ENCODE data around the gene LRBA. TPM values are rescaled to one million over a fixed set of nuclear protein-coding genes. Genes with fewer than 3 reads are reported as not detected.
"Not testable (repeated sequence)": the region's sequence is repeated elsewhere in the genome, so short reads cannot be mapped to it uniquely, and the experiment has no call there.

Gene LRBA
- total RNA-seq, 1 donor from 2014 or later, result 70.5 TPM

DNA sequence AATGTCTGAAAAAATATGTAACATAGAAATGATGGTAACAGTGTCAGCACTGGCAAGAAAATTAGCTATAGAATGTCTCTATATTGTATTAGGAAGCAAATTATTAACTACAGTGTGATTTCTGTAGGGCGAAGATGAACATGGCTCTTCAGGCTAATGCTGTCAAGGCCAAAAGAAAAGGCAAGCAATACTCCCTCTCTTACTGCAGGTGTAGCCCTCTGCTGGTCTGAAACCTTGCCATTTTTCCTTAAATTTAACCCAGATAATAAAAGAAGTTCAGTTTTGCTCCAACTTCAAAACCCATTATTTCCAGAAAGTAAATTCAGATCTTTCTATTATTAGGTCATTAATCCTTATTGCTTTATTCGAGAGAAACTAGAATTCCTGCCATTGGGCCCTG, 215.9 kb downstream of the LRBA start:
- no peak for DNase-seq

DNA sequence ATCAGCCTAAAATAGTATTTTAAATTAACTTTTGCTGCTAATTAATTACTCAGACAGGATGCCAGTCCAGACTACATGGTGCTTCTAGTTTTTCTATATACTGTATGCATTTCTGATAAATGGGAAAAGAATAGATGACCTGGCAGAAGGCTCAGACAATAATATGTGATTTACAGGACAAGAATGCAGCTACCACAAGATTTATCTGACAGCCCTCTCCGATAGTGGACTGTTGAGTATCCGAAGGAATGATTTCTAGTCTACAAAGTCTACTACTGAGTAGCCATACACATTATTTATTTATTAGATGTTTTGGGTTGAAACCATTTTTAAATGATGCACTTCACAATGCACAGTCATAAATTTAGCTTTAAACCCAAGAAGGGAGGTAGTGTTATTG, 220.4 kb downstream of the LRBA start:
- no peak for DNase-seq

DNA sequence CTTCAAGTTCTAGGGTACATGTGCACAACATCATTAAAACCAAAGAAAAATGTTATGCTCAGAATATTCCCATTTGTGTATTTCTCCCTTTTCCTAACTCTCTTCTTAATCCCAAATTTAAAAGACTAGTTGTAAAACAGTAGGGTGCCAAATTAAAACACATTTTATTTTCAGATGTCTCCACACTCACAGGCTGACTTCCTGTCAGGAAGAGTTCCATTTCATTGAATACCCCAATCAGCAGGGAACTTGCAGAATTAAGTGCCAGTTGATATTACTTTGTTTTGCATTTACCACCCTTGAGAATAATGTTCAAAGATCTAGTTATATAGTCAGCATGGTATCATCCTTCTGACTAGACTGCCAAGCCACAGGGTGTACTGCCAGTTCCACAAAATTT, 225.2 kb downstream of the LRBA start:
- DNase-seq, result no peak

DNA sequence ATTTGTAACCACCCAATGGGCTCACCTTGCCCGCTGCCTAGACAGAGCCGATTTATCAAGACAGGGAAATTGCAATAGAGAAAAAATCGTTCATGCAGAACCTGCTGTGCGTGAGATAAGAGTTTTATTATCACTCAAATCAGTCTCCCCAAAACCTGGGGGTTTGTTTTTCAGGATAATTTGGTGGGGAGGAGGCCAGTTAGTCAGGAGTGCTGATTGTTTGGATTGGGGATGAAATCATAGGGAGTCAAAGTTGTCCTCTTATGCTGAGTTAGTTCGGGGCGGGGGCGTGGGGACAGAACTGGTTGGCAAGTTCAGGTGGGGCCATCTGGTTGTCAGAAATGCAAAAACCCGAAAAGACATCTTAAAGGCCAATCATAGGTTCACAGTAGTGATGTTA, 230.1 kb downstream of the LRBA start:
- no peak for DNase-seq

DNA sequence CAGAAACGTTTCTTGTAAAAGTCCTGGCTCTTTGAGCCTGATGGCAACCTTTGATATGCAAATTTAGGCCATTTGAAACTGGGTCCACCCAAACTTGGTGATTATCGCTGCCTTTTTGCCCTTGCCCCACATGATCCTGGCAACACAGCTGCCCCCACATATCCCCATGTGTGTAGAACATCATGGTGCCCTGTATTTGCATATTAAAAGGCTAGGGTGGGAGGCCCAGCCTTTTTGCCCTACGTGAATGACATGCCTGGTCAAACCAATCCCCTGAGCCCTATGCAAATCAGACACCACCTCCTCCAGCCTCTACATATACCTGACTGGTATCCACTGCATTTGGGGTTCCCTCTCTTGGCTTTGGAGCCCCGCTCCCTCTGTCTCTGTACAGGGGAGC, 230.8 kb downstream of the LRBA start:
- DNase-seq, result no peak

DNA sequence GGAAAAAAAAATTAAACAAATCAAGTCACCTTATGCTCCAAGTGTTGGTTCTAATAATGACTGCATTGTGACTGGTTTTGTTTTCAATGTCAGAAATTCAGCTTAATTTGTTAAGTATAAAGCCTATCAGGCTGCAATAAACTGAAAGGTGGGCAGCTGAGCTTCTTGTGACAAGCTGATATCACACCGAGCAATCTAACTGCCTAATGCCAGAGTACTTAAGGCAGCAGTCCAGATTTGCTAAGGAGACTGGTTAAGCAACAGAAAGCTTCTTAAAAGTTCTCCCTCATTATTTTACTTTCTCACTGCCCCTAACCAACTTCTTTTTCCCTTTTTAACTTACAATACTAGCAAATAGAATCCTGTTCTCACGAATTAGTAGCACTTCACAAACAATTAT, 232.2 kb downstream of the LRBA start:
- no peak for DNase-seq

DNA sequence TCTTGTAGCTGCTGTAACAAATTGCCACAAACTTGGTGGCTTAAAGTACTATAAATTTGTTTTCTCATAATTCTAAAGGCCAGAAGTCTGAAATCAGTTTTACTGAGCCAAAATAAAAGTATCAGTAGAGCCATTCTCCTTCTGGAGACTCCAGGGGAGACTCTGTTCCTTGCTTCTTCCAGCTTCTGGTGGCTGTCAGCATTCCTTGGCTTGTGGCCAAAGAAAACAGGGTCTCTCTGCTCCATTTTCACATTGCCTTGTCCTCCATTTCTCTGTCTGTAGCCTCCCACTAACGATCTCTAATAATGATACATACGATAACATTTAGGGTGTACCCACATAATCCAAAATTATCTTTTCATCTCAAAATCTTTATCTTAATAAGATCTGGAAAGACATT, 232.8 kb downstream of the LRBA start:
- DNase-seq, result no peak

DNA sequence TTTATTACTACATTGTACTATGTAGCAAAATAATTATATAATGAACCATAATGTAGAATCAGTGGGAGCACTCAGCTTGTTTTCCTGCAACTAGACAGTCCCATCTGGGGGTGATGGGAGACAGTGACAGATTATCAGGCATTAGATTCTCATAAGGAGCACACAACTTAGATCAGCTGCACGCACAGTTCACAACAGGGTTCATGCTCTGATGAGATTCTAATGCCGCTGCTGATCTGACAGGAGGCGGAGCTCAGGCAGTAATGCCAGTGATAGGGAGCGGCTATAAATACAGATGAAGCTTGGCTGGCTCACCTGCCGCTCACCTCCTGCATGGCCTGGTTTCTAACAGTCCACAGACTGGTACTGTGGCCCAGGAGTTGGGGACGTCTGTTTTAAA, 233.9 kb downstream of the LRBA start:
- DNase-seq, result no peak

DNA sequence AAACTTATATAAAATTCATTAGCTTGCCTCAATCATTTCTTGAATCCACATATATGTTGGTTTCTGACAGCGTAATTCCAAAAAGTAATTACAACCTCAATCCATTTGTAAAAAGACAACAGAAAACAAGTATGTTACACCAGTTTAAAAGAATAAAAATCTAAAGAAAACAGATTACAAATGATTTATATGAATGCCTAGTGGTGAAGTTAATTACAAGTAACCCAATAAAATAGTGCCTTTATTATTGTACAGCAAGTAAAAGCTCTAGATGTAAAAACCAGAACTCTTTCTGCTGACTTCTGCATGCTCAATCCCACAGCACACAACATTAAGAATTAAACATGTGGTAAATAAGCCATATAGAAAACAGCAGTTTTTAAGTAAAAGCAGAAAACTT, 235.4 kb downstream of the LRBA start:
- DNase-seq, result no peak

DNA sequence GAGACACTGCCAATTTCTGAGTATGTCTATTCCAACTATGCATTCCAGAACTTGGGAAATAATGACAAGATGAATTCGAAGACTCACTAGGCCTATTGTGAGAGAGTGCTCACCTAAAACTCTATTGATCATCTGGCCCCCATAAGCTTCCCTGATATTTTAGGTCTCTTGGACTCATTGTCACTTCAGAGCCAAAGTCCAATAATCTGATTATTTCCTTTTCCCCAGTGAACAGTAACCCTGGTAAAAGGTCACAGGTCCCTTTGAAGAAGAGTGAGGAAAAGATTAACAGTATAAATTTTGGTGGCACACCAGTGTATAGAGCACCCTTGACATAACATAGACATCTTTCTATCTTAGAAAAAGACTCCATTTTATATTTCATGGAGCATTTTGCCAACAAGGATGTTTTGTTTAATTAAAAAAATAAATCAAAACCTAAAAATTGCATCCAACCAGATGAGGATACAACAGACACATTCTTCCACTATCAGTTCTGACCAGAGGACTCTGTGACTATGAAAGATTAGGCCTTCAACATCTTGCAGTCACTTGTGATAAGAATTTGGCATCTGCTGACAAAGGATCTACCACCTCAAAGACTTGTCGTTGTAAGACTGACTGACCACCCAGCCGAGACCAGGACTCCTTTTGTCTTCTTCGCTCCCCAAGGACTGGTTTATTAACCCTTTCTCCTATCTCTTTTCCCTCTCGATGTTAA, 241.2 kb downstream of the LRBA start:
- no peak for DNase-seq

DNA sequence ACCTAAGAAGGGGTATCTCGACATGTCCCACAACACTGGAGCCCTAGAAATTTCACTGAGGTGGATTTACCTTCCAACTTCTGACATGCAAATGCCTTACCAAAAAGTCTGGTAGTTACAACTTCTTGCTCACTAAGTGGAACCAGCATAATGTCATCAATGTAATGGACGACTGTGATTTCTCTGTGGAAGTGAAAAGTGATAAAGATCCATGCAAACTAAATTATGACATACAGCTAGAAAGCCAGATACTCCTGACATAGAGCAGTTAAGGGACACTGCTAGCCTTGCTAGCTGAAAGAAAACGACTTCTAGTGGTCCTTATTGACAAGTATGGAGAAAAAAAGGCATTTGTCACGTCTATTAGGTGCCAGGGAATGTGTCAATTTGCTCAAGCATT, 242.1 kb downstream of the LRBA start:
- no peak for DNase-seq

DNA sequence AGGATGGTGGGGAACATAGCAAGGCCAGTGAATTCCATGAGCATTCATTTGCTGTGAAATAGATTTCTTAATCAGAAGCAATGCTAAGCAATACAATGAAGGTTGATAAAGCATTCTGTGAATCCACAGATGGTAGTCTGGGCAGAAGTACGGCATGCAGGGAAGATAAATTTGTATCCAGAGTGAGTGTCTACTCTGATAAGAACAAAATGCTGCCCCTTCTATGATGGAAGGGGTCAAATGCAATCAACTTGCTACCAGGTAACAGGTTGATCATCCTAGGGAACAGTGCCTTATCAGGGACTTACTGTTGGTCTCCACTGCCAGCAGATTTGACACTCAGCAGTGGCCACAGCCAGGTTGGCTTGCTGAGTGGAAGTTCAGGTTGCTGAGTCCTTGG, 243.7 kb downstream of the LRBA start:
- no peak for DNase-seq

DNA sequence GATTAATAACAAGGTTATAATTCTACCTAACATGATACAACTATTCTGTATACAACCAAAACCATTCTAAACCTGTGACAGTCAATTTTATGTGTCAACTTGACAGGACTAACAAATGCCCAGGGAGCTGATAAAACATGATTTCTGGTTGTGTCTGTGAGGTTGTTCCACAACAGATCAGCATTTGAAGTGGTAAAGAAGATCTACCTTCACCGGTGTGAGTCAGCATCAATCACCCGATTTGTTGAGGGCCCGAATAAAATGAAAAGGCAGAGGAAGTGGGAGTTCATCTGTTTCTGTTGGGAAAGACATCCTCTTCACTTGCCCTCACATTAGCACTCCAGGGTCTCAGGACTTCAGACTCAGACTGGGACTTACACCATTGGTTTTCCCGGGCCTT, 245.2 kb downstream of the LRBA start:
- DNase-seq, result no peak

DNA sequence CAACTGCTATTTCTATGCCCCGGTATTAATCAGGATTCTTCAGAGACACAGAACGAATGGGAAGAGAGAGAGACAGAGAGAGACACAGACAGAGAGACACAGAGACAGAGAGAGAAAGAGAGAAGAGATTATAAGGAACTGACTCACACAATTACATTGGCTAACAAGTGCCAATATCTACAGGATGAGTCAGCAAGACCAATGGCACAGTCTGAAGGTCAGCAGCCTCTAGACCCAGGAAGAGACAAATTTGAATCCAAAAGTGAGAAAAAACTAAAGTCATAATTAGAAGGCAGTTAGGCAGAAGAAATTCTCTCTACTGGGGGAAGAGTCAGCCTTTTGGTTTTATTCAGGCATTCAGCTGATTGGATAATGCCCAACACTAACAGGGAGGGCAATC, 245.8 kb downstream of the LRBA start:
- no peak for DNase-seq

DNA sequence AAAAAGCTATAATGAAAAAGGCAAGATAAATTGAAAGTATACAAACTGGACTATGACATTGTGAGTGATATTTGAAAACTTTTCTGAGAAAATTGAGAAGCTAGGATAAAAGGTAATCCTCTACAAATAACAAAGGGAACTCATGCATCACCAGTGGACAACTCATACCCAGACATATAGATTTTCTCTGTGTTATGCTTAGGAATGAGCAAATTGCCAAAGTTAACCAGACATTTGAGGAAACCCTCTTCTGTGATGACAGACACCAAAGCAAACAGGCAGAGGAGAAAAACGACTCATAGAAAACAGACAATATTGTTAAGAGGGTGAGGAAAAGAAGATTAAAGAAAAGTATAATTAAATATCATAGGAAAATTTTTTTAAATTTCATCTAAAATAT, 246.6 kb downstream of the LRBA start:
- no peak for DNase-seq

DNA sequence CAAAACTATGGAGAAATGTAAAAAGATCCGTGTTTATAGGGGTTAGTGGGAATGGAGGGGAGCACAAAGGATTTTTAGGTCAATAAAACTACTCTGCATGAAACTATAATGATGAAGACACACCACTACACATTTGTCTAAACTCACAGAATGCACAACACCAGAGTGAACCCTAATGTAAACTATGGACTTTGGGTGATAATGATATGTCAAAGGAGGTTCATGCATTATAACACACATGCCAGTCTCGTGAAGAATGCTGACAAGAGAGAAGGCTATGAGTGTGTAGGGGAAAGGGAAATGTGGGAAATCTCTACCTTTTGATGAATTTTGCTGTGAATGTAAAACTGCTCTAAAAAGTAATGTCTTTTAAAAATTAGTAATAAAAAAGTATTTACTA, 249.9 kb downstream of the LRBA start:
- no peak for DNase-seq

DNA sequence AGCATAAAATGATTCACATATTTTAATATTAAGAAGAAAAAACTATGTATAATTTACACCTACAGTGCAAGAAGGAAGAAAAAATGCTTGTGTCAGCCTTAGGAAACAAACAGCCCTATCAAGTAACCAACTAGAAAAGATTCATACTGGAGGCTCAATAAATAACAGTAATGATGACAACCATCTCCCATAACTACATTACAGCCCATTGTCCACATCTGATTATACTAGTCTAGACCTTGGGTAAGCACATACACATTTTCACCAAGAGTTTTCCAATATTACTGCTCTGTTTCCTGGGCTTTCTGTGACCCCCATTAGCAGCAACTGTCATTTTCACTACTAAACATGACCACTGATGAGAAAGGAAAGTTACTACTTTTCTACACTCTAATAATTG, 263.4 kb downstream of the LRBA start:
- no peak for DNase-seq

DNA sequence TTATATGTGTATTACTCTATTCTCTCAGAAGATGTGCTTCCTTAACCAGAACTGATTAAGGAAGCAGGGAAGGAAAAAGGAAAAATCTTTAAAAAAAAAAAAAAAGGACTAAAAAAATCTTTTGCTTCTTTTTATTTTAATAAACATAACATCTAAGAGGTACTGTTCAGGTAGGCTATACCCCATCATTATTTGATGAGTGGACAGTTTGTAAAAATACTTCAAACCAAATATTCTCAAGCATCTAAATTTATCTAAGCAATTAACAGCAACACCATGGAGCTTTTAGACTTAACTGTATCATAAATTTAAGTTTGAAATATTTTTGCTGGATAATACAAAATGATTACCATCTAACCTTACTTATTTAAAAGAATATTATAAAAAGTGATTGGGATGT, 264.3 kb downstream of the LRBA start:
- no peak for DNase-seq

DNA sequence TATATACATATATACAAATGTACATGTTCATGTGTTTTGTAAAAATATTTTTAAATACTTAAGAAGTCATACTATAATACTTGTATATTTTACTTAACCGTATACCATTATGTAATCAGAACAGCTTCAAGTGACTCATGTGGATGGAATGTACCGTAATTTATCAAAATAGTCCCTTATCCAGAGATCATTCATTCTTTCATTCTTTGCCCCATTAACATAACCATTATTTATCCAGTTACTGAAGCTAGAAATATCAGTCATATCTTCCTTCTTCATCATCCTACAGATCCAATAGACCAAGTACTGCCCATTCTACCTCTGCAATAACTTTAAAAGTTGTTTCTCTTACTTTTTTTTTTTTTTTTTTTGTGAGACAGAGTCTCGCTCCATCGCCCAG, 268.9 kb downstream of the LRBA start:
- no peak for DNase-seq

DNA sequence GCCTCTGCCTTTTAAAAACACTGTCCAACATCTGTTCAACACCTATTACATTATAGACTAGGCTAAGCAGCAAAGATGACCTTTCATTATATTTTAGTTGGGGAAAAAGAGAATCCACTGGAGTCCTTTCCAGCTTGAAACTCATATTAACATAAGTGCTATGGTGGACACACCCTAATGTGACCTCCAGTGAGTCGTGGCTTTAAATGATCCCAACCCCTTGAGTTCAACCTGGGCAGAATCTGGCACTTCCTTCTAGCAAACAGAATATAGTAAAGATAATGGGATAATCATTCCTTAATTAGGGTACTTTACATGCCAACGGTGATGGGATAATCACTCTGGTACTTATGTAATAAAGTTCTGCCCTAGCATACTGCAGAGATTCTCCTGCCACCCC, 270.5 kb downstream of the LRBA start:
- DNase-seq, result no peak

DNA sequence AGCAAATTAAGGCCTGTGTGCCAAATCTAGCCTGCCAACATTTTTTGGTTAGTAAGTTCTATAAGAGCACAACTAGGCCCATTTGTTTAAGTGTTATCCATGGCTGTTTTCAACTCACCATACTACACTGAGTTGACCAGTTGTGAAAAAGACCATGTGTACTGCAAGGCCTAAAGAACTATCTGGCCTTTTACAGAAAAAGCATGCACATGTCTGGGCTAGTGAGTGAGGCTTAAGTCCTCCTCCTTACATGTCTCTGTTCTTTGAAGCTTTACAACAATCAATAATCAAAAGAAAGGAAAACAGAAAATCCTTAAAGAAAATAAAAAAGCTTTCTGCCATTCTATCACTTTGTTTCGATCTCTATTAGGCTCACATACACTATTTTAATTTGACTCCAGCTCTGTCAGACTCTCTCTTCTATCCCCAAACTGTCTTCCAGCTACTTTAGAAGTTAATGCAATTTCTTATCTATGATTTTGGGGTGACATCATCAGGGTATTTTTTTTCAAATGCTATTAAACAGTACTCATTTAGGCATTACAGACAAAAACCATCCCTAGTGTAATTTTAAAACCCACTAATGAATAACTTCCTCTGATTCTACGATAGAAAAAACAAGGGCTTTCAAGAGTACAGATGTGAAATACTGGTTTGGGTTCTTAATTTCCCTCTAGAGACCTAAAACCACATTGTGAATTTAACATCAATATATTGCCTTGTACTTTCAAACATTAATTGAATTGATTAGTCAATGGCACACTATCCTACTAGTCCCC, 271.3 kb downstream of the LRBA start:
- DNase-seq, result no peak

DNA sequence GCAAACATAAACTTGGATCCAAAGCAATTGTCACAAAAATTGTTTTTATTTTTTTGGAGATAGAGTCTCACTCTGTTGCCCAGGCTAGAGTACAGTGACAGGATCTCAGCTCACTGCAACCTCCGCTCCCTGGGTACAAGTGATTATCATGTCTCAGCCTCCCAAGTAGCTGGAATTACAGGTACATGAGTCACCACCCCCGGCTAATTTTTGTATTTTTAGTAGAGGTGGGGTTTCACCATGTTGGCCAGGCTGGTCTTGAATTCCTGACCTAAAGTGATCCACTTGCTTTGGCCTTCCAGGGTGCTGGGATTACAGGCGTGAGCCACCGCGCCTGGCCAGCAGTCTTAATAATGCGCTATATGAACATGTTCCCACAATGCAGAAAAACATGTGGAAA, 272.2 kb downstream of the LRBA start:
- DNase-seq, result not testable (repeated sequence)

DNA sequence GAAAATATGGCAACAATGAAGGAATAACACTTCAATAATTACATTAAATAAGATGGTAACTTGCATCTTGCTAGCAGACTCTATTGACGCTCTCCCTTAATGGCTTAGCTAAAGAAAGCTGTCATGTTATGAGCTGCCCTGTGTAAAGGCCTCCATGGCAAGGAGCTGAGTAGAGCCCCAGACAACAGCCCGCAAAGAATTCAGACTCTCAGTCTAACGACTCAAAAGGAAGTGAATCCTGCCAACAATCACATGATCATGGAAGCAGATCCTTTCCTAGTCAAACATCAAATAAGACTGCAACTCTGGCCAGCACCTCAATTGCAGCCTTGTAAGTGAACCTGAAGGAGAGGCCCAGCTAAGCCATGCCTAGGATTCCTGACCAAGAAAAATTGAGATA, 275.5 kb downstream of the LRBA start:
- DNase-seq, result no peak

DNA sequence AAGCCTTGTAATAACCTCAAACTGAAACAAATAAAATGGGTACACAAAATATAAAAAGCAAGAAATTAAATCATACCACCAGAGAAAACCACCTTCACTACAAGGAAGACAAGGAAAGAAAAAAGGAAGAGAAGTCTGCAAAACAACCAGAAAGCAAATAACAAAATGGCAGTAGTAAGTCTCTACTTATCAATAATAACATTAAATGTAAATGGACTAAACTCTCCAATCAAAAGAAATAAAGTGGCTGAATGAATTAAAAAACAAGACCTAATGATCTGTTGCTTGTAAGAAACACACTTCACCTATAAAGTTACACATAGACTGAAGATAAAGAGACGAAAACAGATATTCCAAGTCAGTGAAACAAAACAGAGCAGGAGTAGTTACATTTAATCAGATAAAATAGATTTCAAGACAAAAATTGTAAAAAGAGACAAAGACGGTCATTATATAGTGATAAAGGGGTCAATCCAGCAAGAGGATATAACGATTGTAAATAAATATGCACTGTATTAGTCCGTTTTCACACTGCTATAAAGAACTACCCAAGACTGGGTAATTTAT, 289.0 kb downstream of the LRBA start:
- DNase-seq, result no peak

Data from skin of body (tissue), 2 donors.